Measurements from ENCODE around the gene SPEM2.

SPEM2 gene

DNA sequence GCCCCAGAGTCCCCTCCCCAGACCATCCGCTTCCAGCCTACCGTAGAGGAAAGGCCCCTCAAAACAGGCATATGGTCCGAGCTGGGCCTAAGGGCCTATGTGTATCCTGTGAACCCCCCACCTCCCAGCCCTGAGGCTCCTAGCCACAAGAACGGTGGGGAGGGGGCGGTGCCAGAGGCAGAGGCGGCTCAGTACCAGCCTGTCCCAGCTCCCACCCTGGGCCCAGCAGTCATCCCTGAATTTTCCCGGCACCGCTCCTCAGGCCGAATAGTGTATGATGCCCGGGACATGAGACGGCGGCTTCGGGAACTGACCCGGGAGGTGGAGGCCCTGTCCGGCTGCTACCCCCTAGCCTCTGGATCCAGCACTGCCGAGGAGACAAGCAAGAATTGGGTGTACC lies 4.2 kb upstream of the SPEM2 start:
- no peak for DNase-seq (ENCODE audit: low spot score)

DNA sequence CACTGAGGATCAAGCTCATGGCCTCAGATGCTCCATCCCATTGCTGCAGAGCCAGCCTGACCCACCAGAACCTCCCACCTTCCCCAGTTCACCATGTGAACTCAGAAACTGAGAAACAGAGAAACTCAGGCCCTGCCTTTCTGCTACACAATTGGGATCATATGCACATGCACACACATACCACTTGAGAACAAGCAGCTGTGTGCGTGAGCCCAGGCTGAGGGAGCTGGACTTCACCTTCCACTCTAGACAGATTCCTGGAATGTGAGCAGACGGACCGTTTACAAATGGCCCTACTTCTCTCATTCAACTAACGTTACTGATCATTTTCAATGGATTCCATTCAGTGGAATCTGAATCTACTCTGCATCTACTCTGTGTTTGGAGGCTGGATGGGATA lies 1.7 kb upstream of the SPEM2 start:
- DNase-seq (ENCODE audit: low spot score), result no peak

DNA sequence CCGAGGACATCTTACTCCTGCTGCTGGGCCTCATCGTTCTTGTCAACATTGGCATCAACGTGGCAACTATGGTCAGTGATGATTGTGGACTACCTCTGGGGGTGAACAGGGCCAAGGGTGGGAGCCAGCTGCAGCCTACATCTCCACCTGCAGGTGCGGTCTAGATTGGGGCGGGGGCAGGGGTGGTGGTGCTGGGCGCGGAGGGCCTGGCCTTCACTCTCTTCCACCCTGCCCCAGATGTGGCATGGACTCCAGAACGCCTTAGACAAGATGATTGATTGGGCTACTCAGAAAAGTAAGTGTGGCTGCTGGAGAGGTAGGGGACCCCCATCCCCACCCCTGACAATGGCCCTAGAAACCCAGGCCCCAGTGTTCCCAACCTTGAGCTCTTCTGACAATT lies 340 bp downstream of the SPEM2 start:
- no peak for DNase-seq (ENCODE audit: low spot score)

DNA sequence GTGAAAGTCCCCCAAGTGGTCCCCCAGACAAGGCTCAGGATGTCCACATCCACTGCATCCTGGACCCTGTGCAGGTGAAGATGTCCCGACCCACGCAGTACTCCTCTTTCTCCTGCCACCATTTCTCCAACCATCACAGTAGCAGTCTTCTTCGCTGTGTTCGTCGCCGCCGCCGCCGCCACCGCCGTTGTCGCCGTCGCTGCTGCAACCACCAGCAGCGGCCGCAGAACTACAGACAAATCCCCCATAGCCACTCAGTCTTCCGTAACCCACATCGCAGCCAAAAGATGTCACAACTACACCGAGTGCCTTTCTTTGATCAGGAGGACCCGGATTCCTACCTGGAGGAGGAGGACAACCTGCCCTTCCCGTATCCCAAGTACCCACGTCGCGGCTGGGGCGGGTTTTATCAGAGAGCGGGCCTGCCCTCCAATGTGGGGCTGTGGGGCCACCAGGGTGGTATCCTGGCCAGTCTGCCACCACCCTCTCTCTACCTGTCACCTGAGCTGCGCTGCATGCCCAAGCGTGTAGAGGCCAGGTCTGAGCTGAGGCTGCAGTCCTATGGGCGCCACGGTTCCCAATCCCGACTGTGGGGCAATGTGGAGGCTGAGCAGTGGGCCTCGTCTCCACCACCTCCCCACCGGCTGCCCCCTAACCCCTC lies 917 bp downstream of the SPEM2 start:
- DNase-seq (ENCODE audit: low spot score), result no peak

DNA sequence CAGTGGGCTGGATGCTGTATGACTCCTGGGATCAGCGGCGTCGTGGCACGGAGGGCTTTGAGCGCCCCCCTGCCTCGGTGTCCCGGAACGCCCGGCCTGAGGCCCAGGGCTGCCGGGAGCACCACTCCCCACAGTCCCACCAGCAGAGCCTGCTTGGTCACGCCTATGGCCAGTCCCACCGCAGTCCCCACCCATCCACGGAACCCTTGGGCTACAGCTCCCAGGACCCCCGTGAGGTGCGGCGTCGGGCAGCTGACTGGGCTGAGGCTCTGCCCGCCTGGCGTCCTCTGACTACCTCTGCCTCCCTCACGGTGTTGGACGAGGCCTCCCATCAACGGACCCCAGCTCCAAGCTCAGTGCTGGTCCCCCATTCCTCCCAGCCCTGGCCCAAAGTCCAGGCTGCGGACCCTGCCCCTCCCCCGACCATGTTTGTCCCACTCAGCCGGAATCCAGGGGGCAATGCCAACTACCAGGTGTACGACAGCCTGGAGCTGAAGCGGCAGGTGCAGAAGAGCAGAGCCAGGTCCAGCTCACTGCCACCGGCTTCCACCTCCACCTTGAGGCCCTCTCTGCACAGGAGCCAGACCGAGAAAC lies 1.6 kb downstream of the SPEM2 start:
- DNase-seq (ENCODE audit: low spot score), result no peak

DNA sequence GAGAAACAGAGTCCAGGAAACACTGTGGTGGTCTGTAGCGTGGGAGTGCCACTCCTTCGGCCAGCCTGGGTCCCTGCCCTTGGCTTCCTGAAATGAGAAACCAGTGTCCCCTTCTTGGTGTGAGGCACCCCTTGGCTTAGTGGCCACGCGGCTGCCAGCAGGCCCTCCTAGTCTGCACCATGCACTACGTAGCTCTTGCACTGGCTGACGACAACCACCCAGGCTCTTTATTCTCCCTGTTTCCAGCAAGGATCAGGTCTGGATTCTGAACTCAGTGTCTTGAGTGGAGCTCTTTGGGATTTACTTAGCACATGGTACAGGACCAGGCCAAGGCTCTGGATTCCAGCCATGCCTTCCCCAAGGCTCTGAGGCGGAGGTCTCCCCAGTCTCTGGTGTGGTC lies 2.1 kb downstream of the SPEM2 start:
- DNase-seq (ENCODE audit: low spot score), result no peak

DNA sequence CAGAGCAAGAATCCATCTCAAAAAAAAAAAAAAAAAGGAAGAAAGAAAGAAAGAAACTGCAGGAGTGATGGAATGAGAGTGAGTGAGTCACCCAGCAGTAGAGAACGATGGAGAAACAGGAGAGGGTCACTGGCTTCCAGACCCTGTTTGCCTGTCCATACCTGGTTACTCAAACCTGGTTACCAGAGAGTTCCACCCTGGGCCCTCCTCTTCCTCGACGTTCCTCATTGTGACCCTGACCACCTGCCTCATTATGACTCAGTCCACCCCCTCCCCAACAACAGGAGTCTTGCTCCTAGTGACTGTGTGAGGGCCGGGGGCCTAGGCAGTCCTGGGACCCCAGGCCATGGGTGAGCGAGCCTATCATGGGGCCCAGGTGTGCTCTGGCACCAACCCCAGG lies 3.1 kb downstream of the SPEM2 start, which contains the start of gene SPEM3:
Gene SPEM3 (plus strand): TSS at position 301 of the 400 bp plus-strand sequence. CDS start 46 bp downstream, at position 347.
- no peak for DNase-seq (ENCODE audit: low spot score)

DNA sequence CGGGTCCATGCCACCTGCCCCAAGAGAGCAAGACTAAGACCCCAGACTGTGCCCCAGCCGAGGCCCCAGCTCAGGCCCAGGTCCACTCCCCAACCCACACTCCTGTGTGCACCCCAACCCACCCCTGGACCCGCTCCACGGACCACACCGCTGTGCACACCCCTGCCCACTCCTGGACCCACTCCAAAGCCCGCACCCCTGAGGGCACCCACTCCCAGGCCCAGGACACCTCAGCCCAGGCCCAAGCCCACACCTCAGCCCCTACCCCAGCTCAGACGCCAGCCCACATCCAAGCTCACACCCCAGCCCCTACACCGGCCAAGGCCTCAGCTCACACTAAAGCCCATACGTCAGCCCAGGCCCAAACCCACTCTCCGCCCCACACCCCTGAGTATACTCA lies 4.3 kb downstream of the SPEM2 start:
- no peak for DNase-seq (ENCODE audit: low spot score)

DNA sequence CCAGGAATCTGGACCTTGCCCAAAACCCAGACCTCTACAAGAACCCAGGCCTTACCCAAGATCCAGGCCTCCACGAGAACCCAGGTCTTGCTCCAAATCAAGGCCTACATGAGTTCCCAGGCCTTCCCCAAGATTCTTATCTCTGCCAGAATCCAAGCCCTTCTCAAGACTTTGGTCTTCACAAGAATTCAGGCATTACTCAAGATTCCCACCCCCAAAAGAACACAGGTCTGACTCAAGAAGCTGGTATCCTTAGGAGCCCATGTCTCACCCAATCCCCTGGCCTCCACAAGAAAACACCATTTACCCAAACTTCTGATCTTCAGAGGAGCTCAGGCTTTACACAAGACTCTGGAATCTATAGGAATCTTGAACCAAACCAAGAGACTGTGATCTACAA lies 5.8 kb downstream of the SPEM2 start:
- no peak for DNase-seq (ENCODE audit: low spot score)

DNA sequence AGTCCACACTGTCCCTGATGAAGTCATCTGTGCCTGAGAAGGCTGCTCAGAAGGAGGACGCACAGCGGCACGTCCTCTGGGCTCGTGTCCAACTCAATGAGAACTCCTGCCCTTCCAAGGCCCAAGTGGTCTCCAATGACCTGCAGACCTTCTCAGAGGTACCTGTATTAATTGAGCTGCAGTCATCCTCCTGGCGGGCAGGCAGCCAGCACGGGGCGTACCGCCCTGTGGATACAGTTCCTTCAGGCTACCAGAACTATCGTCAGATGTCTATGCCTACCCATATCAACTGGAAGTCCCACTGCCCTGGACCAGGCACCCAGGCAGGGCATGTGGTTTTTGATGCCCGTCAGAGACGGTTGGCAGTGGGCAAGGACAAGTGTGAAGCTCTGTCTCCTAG lies 6.9 kb downstream of the SPEM2 start:
- no peak for DNase-seq (ENCODE audit: low spot score)

DNA sequence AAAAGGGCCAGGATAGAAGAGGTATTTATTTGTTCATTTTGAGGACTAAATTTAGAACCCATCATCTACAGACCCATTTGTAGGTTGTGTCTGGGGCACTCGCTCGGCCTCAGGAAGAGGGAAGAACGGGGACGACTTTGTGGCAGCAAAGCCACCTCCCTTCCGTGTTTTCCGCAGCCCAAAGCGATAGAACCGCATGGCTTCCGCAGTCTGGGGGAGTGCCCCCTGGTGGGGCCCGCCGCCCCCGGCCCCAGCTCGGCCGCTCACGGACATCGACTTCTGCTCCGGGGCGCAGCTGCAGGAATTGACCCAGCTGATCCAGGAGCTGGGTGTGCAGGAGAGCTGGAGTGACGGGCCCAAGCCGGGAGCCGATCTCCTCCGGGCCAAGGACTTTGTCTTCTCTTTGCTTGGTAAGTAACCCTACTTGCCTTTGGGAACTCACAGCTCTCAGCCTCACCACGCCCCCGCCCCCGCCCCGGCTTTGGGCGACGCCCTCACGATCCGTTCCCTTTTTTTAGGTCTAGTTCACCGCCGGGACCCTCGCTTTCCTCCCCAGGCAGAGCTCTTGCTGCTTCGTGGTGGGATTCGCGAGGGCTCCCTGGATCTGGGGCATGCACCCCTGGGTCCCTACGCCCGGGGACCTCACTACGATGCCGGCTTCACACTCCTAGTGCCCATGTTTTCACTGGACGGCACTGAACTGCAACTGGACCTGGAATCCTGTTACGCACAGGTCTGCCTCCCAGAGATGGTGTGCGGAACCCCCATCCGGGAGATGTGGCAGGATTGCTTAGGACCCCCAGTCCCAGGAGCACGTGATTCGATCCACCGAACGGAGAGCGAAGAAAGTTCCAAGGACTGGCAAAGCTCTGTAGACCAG lies 10.5 kb downstream of the SPEM2 start:
- no peak for DNase-seq (ENCODE audit: low spot score)

DNA sequence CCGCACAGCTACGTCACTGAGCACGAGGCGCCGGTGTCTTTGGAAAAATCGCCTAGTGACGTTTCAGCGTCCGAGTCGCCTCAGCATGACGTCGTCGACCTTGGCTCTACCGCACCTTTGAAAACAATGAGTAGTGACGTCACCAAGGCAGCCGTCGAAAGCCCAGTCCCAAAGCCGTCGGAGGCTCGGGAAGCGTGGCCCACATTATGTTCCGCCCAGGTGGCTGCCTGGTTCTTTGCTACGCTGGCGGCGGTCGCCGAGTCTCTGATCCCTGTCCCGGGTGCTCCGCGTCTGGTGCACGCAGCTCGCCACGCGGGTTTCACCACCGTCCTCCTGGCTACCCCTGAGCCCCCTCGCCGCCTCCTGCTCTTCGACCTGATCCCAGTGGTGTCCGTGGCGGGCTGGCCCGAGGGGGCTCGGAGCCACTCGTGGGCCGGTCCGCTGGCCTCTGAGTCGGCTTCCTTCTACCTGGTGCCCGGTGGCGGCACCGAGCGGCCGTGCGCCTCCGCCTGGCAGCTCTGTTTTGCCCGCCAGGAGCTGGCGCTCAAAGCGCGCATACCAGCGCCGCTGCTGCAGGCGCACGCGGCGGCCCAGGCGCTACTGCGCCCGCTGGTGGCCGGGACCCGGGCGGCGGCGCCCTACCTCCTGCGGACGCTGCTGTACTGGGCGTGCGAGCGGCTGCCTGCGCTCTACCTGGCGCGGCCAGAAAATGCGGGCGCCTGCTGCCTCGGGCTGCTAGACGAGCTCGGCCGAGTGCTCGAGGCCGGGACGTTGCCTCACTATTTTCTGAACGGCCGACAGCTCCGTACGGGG lies 11.3 kb downstream of the SPEM2 start:
- DNase-seq (ENCODE audit: low spot score), result peak; percentile 91

DNA sequence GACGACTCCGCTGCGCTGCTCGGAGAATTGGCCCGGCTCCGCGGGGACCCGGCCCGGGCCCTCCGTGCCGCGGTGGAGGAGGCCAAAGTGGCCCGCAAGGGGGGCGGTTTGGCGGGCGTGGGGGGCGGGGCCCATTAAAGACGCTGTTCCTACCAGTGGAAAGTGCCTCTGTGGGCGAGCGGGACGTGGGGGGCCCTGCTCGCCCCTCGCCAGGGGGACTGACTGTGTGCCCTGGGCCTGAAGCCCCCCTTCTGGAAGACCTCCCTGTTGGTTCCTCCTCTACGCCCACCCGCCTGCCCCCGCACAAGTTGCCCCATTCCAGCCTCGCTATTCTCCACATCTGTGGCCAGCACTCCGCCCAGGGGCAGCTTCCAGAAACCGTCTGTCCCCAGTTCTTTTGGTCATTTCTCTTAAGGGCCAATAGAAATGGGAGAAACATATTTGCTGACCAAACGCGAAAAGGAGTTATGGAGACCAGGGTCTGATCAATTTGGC lies 12.0 kb downstream of the SPEM2 start:
- no peak for DNase-seq (ENCODE audit: low spot score)

DNA sequence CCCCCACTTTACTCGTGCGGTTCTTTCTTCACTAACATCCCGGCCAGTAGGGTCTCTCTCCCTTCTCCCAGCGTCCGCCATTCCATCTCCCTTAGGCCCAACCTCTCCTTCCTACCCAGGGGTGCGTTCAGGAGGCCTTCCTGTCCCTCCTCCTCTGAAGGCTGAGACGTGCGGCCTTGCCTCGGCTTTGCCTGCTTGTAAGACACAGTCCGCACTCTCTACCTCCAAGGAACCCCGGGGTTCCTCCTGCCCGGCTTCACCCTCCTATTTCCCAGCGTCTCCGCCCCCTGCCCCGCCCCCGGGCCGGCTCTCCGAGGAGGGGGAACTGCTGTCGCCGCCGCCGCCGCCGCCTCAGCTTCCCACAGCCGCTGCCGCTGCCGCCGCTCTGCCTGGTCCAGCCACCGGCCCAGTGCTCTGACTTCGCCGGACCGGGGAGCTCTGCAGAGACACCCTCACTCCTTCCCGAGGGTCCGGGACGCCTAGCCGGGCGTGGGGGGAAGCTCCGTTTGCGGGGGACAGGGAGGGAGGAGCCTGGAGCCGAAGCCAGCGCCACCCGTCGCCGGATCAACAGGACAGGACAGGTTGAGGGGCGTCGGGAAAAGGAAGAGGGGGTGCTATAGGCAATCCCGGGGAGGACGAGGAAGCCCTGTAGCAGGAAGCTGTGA lies 12.7 kb downstream of the SPEM2 start:
- no peak for DNase-seq (ENCODE audit: low spot score)

DNA sequence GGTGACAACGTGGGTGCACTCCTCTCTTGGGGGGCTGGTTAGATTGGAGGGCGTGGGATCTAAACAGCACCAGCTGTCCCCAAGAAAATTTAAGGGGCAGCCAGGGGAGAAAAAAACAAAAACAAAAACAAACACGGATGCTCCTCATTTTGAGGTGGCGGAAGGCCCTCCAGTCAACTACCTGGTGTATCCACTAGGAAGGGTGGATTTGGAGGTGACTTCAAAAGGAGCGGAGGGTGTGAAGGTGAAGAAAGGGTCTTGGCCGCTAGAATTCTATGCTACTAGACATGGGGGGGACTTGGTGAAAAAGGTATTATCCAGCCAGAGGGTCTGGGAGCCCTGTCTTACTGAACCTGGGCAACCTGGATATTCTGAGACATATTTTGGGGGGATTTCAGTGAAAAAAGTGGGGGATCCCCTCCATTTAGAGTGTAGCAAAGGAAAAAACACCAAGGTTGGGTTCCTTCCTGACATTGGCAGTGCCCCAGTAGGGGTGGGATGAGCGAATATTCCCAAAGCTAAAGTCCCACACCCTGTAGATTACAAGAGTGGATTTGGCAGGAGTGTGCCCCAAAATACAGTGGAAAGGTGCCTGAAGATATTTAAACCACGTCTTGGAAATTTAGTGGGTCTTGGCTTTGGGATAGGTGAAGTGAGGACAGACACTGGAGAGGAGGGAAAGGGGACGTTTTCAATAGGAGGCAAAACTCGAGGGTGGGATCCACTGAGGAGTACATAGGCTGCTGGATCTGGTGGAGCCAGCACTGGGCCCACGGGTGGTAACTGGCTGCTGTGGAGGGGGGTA lies 13.4 kb downstream of the SPEM2 start:
- DNase-seq (ENCODE audit: low spot score), result no peak

DNA sequence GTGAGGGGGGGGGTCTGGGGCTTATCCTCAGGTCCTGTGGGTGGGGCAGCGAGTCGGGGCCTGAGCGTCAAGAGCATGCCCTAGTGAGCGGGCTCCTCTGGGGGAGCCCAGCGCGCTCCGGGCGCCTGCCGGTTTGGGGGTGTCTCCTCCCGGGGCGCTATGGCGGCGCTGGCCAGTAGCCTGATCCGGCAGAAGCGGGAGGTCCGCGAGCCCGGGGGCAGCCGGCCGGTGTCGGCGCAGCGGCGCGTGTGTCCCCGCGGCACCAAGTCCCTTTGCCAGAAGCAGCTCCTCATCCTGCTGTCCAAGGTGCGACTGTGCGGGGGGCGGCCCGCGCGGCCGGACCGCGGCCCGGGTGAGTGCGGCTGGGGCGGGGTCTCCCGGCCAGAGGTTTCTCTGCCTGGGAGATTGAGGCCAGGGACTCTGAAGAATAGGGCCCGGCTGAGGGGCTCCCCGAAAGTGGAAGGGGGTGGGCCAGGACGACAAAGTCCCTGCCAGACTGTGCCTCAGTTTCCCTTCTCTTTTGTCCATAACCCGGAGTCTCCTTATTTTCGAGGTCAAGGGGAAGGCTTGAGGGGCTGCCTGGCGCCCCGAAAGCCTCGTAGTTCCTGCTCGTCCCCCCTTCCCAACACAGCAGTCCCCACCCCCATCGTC lies 14.2 kb downstream of the SPEM2 start, which contains the start of gene FGF11:
Gene FGF11 (plus strand): TSS at position 51 of the 651 bp plus-strand sequence. CDS start 109 bp downstream, at position 160.
- no peak for DNase-seq (ENCODE audit: low spot score)

DNA sequence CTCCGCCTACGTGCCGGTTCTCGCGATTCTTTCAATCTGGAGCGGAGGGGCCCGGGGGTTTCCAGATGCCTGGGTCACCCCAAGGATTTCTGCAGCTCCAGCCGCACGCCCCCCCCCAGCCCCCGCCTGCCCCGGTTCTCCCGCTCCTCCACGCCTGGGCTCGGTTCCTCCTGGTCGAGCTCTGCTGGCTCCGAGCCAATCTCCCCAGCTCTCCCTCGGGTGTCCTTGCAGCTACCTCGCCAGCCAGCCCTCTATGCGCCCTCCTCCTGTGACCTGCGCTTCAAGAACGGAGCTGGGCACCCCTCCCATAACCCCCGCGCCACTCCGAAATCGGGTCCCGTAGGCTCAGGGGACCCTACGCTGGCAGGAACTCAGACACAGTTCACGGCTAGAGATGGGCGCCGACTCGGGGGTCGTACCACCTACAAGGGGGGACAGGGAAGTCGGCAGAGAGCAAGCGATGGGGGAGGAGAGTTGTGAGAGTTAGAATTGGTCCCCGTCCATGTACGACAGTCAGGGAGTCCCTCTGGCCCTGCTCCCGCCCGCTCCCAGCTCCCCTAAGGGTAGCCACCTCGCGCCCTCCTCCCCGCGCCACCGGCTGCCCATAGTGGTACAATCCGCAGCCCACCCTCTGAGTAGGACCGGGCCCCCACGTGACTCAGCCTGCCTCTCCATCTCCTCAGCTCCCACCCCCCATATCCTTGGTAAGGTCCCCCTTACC lies 14.9 kb downstream of the SPEM2 start:
- DNase-seq (ENCODE audit: low spot score), result peak; percentile 37

DNA sequence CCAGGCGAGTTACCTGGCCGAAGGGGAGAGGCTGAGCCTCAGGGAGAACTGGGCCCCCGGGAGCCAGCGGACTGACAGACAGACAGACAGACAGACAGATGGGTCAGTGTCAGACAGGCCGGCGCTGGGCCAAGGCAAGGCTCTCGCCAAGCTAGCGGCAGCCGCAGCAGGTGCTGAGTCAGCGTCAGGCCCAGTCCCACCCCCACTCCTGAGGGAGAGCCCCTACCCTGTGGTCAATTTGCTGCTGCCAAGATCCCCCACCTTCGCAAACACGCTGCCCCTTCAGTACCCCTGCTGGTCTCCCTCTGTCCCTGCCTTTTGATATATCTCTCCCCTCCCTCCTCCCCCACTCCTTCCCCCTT lies 15.4 kb downstream of the SPEM2 start:
- no peak for DNase-seq (ENCODE audit: low spot score)

DNA sequence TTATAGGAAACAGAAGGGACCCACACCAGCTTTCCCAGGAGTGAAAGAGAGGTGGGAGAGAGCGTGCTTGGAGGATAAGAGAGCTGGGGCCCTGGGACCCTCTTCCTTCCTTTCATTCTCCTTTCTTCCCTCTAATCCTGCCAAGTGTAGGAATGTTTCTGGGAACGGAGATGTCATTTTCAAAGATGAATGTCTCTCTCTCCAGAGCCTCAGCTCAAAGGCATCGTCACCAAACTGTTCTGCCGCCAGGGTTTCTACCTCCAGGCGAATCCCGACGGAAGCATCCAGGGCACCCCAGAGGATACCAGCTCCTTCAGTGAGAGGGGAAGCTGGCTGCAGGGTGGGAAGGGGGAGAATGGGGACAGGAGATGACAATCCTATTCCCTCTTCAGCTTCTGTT lies 15.8 kb downstream of the SPEM2 start:
- no peak for DNase-seq (ENCODE audit: low spot score)

All from GM03348 (cell line).